ENCODE data around the gene ITFG1. TPM values are rescaled to one million over a fixed set of nuclear protein-coding genes. Genes with fewer than 3 reads are reported as not detected.
"Not testable (repeated sequence)": the region's sequence is repeated elsewhere in the genome, so short reads cannot be mapped to it uniquely, and the experiment has no call there.

ITFG1 gene
- total RNA-seq, 1 experiment from 2014 or later = 86.4 TPM

GRCh38 chr16:47258874-47259461 is 201.9 kb downstream of the ITFG1 start:
- DNase-seq (ENCODE audit: extremely low read depth, low read depth) = peak; percentile 26

- DNase-seq (ENCODE audit: extremely low read depth, low read depth) = no peak
These were observed 206.1 kb downstream of the ITFG1 start for GRCh38 chr16:47254756-47255155.

- DNase-seq (ENCODE audit: extremely low read depth, low read depth) = no peak
These were observed 209.9 kb downstream of the ITFG1 start for GRCh38 chr16:47250983-47251382.

GRCh38 chr16:47247690-47248089 is 213.2 kb downstream of the ITFG1 start:
- no peak for DNase-seq (ENCODE audit: extremely low read depth, low read depth)

GRCh38 chr16:47244206-47244605 is 216.7 kb downstream of the ITFG1 start:
- DNase-seq (ENCODE audit: extremely low read depth, low read depth) = no peak

GRCh38 chr16:47241061-47241460 is 219.8 kb downstream of the ITFG1 start:
- no peak for DNase-seq (ENCODE audit: extremely low read depth, low read depth)

- no peak for DNase-seq (ENCODE audit: extremely low read depth, low read depth)
These were observed 224.1 kb downstream of the ITFG1 start for GRCh38 chr16:47236716-47237115.

- no peak for DNase-seq (ENCODE audit: extremely low read depth, low read depth)
These were observed 230.6 kb downstream of the ITFG1 start for GRCh38 chr16:47230296-47230695.

- no peak for DNase-seq (ENCODE audit: extremely low read depth, low read depth)
These were observed 231.5 kb downstream of the ITFG1 start for GRCh38 chr16:47229053-47230050.

GRCh38 chr16:47228241-47228640 is 232.6 kb downstream of the ITFG1 start:
- DNase-seq (ENCODE audit: extremely low read depth, low read depth) = no peak

- DNase-seq (ENCODE audit: extremely low read depth, low read depth) = no peak
These were observed 247.0 kb downstream of the ITFG1 start for GRCh38 chr16:47213761-47214440.

- DNase-seq (ENCODE audit: extremely low read depth, low read depth) = no peak
These were observed 249.6 kb downstream of the ITFG1 start for GRCh38 chr16:47211218-47211617.

GRCh38 chr16:47204736-47205504 is 255.9 kb downstream of the ITFG1 start:
- no peak for DNase-seq (ENCODE audit: extremely low read depth, low read depth)

- not testable (repeated sequence) for DNase-seq (ENCODE audit: extremely low read depth, low read depth)
These were observed 257.4 kb downstream of the ITFG1 start for GRCh38 chr16:47203433-47203832.

GRCh38 chr16:47198180-47198575 is 262.7 kb downstream of the ITFG1 start:
- DNase-seq (ENCODE audit: extremely low read depth, low read depth) = no peak

- no peak for DNase-seq (ENCODE audit: extremely low read depth, low read depth)
These were observed 263.2 kb downstream of the ITFG1 start for GRCh38 chr16:47197536-47198179.

- no peak for DNase-seq (ENCODE audit: extremely low read depth, low read depth)
These were observed 264.4 kb downstream of the ITFG1 start for GRCh38 chr16:47196457-47196856.

GRCh38 chr16:47182318-47182717 is 278.5 kb downstream of the ITFG1 start:
- no peak for DNase-seq (ENCODE audit: extremely low read depth, low read depth)

- not testable (repeated sequence) for DNase-seq (ENCODE audit: extremely low read depth, low read depth)
These were observed 279.8 kb downstream of the ITFG1 start for GRCh38 chr16:47181066-47181465.

GRCh38 chr16:47180073-47180472 is 280.8 kb downstream of the ITFG1 start:
- no peak for DNase-seq (ENCODE audit: extremely low read depth, low read depth)

Data from NCI-H460 (cell line).